NCI-H2196 (cell line): Measurements from ENCODE around the gene GLRX5.

Experiments
- DNase-seq: peaks from one replicate; lab custom pipeline; 2025; ENCODE audit not compliant: unreplicated experiment; lab: John Stamatoyannopoulos, UW

The GLRX5 gene

DNA sequence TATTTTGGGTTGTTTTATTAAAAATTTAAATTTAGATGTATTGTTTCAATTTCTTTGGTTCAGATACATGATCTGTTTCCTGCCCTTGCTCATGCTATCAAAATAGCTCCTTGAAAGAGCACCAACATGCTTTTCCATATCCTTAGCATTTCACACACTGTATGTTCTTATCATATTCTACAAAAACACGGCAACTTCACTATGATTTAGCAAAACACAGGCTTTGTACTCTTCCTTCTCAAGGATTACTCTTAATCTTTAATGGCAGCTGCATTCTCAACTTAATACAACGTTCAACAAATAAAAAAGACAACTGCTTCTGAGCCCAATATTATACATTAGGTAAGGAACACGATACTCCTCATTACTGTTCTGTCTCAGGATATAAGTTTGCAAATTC, 2.9 kb upstream of the GLRX5 start:
- no peak for DNase-seq

DNA sequence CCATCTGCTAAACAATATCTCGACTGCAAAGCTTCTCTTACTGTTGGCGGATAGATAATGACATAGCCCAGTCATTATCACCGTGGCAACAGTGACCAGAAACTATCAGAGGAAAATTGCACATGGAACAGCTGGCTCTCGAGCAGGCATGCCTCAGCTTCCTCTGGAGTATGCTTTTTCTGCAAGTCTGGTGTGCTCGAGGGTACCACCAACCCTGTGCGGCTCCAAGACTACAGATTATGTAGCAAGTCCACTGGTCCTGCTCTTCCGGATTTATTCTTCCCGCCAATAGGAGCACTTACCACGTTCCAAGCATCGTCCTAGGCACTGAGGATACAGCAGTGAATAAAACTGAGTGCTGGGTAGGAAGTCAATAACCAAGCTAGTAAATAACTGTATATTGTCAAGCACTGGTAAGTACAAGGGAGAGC, 1.4 kb upstream of the GLRX5 start:
- DNase-seq = no peak

DNA sequence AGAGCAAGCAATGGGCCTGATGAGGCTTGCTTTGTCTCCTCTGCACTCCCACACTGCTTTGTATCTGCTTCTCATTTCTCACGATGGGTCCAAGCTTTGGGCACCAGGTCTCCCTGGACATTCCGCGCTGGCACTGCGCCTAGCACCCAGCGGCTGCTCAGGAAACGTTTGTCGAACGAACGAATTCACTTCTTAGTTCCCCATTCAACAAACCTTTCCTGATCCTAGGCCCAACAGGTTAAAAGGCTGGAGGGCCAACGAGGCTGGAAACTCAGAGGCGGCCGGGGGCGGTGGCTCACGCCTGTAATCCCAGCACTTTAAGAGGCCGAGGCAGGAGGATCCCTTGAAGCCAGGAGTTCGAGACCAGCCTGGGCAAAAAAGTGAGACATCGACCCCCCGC, 1.0 kb upstream of the GLRX5 start:
- no peak for DNase-seq

DNA sequence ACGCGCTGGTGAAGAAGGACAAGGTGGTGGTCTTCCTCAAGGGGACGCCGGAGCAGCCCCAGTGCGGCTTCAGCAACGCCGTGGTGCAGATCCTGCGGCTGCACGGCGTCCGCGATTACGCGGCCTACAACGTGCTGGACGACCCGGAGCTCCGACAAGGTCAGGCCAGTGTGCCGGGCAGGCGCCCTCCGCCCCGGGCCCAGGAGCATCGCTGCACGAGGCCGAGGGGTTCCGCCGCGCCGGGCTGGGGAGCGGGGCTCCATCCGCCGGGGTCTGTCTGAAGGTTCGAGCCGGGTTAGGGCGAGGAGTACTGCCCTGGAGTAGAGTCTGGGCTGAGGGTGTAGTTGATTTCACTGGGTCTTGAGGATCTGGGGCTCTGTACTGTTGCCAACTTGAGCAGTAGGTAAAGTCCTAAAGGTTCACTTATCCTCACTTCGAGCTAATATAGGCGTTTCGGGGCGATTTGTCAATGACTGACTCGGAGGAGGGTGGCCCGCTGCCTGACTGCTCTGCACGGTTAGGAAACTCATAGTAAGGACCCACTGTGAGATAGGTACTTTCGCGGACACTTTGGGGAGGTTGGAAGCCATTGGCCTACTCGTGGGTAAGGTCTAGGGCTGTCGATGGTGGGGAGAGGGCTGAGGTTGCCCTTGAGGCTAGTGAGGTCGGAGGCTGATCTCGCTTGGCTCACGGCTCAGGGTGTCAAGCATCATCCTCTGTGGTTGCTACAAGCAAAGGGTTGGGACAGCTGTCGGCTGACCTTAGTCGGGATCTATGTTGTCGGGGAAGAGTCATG, 574 bp downstream of the GLRX5 start:
- no peak for DNase-seq

DNA sequence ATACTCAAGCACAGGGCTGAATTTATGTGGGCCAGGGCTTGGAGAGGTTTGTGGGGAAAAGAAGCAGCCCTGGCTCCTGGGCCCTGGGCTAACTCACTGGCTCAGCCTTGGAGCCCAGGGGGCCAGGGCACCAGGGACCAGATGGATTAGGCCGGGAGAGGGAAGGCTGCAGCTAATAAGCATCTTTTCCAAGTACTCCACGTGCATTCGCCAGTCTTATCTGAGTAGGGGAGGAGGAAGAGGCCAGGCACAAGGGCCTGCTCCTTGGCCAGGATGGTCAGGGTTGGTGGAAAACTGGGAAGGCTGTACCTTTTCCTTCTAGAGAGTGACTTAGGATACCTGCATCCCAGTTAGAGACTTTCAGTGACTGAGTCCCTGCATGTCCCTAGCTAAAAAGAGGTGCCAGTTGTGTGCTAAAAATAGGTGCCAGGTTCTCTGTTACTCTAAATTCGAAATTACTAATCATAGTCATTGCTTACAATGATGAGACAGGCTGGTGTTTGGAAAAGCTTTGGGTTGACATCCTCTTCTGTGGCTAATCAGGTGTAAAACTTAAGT, 1.3 kb downstream of the GLRX5 start:
- no peak for DNase-seq

DNA sequence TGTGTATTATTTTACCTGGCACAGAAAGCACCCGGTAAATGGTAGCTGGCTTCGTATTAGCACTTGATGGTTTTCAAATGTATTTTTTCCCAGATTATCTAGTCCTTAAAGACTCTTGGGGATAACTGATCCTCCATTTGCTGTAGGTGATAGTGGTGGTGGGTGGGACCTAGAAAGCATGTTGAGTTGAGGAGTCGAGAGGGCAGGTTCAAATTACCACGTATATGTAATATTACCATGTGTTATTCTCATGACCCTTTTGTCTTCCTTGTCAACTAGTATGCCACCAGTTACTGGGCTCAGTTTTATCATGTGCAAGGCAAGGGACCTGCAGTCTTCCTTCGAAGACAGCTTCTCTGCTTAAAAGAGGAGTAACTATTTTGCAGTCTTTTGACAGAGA, 1.8 kb downstream of the GLRX5 start:
- no peak for DNase-seq

DNA sequence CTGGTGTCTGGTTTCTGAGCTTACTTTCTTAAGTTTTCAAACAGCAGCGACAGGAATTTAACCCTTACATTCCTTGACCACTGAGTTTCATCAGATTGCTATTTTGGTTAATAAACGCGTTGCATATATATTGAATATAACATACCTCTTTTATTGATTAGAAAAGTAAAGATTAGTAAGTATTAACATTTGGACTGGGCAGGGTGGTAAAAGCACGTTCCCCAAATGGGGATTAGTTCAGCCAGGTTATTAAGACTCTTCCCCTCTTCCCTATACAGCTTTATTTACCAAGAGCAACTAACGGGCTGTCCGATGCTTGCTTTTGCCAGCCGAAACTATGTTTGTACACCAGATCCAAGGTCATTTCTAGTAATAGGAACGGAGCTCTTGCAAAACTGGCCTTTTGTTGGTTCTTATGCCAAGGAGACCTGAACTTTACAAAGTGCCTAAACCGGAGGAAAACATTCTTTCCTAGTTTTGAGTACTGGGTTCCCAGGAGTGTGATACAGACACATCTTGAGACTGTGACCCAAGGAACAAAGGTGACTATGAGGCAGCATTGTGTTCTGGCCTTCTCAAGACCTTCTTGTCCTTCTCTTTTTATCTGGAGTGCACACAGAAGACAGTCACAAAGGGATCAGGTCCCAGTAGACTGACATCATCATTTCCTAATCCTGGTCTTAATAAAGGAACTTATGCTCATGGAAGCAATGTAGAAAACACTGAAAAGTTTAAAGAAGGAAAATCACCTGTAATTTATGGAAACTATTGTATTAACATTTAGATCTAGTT, 2.6 kb downstream of the GLRX5 start:
- no peak for DNase-seq

DNA sequence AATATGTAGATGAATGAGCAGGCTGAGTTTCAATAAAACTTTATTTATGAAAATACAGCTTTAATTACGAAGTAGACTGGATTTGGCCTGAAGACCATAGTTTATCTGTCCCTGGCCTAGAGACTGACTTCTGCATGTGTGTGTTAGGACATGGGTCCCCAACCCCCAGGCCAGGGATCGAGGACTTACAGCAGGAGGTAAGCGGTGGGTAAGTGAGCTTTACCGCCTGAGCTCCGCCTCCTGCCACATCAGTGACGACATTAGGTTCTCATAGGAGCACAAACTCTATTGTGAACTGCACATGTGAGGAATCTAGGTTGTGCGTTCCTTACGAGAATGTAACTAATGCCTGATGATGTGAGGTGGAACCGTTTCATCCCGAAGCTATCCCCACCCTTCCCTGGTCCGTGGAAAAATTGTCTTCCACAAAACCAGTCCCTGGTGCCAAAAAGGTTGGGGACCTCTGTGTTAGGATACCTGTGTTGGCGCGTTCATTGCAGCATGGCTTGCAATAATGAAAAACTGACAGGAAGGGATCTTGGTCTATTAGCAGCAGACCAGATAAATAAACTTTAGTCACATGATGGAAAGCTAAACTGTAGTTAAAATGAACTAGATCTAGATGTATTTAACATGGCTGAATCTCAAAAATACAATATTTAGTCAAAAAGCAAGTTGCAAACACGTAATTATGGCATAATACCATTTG, 4.1 kb downstream of the GLRX5 start:
- DNase-seq = no peak

DNA sequence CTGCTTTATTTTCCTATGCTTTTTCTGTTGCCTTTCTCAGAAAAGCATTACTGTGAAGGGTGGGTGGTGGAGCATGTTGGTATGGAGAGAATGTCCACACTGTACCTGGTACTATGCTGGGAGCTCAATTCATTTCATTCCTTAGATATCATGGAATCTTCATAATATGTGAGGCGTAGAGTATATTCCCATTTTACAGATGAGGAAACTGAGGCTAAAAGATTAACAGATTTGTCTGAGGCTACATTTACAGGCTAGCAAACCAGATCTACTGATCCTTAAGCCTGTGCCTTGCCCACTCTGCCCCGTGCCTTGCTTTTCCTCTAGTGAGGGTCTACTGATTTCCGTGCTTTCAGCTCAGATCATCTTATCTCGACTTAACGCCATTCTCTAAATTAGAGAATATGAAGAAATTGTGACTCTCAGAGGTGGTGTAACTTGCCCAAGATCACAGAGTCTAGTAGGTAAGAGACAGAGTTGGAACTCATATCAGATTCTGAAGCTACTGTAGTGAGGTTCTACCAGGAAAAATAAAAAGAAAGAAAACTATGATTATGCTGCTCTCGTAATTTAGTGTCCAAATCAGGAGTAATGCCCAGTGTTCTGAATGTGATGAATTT, 5.5 kb downstream of the GLRX5 start:
- DNase-seq = no peak

DNA sequence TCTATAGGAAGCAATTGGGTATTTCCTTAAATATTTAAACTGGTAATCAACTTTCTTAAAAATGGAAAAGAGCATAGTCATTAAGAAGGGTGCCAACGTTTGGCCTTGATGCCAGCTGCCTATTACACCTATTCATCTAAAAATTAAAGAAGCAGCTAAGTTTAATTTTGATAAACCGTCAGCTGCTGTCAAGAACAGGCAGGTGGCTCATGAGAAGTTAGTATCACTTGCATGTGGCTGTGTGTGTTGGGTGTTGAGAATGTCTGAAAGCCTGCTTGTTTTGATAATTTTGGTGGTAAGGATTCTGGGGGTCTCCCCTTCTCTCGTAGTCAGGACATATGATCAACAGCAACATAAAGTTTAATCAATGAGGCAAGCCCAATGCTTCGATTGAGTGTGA, 6.5 kb downstream of the GLRX5 start:
- no peak for DNase-seq

DNA sequence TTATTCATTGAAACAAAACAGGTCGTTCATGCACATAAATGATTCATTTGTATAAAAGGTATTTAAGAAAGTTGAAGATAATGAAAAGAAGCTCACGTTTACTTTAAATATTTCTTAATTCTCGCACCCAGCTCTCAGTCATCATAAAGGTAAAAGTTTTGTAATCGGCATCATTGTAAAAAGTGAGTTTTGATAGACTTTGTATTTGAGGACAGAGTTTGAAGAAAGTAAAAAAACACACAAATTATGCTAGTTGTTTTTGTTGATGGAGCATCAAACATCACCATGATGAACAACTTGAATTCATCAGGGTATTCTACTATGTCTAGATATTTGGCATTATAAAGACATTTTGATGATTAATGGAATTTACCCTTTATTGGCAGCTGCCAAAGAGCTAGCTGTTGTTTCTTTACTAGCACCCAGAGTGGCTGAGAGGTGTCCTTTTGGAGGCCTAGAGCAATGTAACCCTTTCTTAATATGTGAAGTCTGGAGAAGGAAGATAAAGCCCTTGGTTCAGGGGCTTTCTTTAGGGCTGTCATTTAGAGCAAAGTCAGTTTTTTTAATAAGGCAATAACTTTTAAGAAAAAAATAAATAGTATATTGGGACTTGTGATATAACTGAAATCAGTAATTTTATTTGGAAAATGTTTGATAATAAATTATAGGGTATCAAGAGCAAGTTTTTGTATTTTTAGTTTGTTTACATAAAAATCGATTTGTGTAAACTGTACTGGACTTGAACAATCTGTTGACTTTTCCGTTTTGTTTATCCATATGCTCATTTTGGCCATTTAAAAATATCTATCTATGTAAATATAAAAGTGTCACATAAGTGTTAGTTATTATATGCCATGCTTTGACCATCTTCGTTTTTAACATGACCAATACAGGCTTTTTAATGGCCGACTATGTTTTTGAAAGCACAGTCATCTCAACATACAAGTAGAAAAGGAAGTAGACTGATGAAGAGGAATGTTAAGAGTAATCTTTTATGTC, 7.4 kb downstream of the GLRX5 start:
- DNase-seq = no peak

DNA sequence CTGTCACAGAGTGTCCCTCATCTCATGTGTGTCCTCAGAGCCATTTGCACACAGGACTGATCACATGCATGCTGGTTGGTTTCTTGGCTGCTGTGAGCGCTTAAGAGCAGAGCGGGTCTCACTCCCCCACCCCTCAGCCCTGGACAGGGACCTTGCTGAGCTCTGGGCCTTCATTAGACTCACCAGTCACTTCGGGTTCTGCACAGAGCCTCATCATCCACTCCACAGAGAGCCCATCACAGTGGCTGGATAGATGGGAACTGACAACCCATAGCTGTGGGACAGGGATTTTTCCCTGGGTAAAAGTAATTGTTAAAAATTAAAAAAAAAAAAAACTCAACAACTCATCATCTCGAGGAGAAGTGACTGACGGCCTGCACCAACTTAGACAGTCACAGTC, 8.2 kb downstream of the GLRX5 start:
- no peak for DNase-seq

DNA sequence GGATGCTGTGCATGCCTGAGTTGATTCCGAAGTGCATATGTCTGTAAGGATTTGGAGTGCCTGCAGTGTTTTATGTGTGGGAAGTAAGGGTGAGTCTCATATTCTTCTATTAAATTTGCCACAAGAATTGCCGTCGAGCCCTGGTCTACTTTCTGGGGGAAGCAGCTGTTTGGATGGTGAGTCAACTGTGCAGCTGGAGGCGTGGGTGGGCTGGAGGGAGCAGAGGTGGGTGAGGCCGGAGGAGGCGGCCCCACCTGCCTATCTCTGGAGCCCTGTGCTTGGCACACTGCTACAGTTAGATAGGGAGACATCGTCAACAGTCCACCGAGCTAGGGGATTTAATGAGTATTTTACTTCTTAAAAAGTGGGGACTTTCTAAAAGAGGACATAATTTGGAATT, 9.7 kb downstream of the GLRX5 start:
- DNase-seq = no peak

DNA sequence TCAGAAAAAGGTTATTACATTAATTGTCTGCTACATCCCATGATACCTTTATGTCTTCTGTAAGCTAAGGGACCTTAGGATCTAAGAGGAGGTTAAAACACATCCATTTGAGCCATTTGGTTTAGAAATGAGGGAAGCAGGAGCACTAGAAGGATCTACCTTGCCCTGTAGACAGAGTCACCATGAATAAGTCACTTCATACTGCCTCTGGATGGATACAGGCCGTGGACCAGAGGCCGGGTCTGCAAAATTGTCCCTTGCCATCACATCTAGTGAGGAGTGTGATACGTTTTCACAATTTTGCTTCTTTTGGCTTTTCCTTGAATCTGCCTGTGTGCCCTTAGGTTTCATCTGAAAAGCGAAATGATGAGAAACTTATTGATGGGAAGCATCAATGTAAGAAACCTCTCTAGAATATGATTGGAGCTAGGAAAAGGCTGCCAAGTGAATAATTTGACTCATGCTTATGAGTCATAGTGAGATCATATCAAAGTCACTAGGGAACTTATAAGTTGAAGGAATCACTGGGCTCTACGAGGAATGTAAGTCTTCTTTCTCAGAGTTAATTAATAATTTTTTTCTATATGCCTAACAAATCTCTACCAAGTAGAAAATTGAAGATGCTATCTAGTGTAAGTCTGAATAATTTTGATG, 10.8 kb downstream of the GLRX5 start:
- DNase-seq = no peak

DNA sequence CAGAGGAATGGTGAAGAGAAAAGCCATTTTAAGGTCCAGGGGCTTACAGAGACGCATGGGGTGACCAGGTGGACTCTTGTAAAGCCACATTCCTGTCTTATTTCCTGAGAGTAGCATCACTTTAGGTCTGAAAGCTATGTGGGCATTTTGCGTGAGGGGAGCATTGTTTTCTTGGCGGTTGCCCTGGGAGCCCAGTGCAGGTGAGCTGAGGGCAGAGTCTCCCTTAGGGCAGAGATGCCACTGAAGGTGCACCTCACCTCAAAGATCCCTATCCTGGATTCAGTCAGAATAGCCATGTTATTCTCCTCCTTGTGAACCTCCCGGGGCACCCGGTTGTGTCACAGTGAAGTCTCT, 12.4 kb downstream of the GLRX5 start:
- no peak for DNase-seq

DNA sequence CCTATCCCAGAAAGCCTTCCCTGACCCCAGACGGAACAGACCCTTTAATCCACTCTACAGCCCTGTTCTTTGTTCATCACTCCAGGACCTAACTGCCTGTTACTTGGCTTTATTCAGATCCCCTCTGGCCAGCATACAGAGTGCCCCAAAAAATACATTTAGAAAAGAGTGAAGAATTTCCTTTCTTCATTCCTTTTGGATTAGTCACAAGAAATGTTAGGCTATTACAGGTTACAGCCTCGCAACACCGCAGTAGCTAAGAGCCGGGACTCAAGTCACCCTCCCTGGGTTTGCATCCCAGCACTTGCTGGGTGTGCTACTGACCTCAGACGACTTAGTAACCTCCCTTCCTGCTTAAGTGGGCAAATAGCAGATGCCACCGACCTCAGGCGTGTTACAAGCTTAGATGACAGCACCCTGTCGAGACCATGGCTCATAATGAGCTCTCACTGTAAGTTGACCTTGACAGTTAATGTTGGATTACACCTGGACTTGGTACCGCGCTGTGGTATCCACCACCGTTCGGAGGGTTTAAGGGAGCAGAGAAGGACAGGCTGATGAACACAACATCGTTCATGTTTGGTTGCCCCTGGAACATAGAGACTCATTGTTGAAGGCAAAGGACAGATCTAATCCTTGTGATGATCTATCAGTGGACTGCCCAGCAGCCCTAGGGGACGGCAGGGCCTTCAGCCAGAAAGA, 12.9 kb downstream of the GLRX5 start:
- DNase-seq = no peak

DNA sequence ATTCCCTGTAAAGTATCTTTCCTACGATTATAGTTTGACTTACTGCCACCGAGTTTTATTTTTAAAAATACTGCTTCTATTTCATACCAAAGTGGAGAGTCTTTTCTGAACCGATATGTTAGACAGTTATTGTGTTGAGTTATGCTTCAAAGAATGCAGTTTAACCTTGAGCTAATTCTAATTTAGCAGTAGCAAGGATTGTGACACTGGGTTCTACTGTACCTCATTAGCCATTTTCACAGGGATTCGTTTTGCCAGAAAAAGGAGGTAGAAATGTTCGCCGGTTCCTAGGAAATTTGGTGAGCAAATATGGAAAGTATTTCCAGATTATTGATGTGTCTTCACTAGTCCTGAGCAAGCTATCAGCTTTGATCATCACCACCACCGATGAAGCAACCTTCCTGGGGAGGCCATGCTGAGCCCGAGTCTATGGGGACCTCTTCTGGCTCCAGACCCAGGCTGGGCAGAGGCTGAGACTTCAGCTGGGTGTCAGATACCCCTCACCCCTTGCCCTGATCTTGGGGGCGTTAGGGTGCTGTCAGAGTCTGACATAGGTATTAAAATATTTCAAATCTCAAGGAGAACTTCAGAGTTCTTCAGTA, 13.6 kb downstream of the GLRX5 start:
- no peak for DNase-seq
